Activated T-cell treated with anti-CD3 and anti-CD28 coated beads, Interleukin-2, amount 50 U/mL, for 24 hours (primary cell): ENCODE data around the gene MARVELD2.
"Not testable (repeated sequence)": the region's sequence is repeated elsewhere in the genome, so short reads cannot be mapped to it uniquely, and the experiment has no call there.

Experiments
- DNase-seq: peaks from one replicate; pipeline ENCODE4 v3.0.0-alpha.2; 2020
- H3K27ac Mint-ChIP-seq: 2 replicates; pipeline ENCODE4 v1.8.0; 2020; ENCODE audit warnings: mild to moderate bottlenecking, mixed read lengths
- H3K27me3 Mint-ChIP-seq: 2 replicates; pipeline ENCODE4 v1.8.0; 2020; ENCODE audit warnings: mixed read lengths
- H3K36me3 Mint-ChIP-seq: 2 replicates; pipeline ENCODE4 v1.8.0; 2020; ENCODE audit warnings: low read depth, mixed read lengths
- H3K4me1 Mint-ChIP-seq: 2 replicates; pipeline ENCODE4 v1.8.0; 2020; ENCODE audit warnings: low read depth, mixed read lengths
- H3K4me3 Mint-ChIP-seq: 2 replicates; pipeline ENCODE4 v1.8.0; 2020; ENCODE audit warnings: mild to moderate bottlenecking, moderate library complexity, mixed read lengths
- H3K9me3 Mint-ChIP-seq: 2 replicates; pipeline ENCODE4 v1.8.0; 2020; ENCODE audit warnings: mixed read lengths

MARVELD2 gene

DNA sequence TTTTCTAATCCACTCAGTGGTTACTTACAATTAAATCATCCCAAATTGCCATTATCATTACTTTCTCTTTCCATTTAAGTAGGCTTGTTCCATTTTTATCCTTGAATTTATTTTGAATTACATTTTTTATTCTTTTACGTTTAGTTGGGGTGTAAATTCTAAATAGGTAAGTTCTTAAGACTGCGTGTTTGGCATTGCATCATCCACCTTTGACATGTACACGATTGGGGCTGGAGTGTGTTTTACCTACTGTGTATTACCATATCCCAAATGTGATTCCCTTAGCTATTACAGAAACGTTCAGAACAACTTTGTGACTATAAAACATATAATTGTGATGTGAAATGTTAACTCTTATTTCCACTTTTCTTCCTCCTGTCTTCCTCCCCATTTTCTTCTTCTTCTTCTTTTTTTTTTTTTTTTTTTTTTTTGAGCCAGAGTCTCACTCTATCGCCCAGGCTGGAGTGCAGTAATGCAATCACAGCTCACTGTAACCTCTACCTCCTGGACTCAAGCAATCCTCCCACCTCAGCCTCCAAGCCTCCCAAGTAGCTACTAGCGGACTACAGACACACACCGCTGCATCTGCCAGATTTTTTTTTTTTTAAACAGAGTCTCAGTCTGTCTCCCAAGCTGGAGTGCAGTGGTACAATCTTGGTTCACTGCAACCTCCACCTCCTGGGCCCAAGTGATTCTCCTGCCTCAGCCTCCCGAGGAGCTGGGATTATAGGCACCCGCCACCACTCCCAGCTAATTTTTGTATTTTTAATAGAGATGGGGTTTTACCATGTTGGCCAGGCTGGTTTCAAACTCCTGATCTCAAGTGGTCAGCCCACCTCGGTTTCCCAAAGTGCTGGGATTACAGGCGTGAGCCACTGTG lies 16.7 kb downstream of the MARVELD2 start:
- no peaks in the 10 kb centered on the region for H3K4me1 Mint-ChIP-seq
- no peak overlapping the region for H3K27ac Mint-ChIP-seq
- no peaks in the 10 kb centered on the region for H3K36me3 Mint-ChIP-seq
- no peaks in the 10 kb centered on the region for H3K9me3 Mint-ChIP-seq
- no peak overlapping the region for H3K4me3 Mint-ChIP-seq
- H3K27me3 Mint-ChIP-seq, result no peaks in the 10 kb centered on the region
- DNase-seq, result no peak

DNA sequence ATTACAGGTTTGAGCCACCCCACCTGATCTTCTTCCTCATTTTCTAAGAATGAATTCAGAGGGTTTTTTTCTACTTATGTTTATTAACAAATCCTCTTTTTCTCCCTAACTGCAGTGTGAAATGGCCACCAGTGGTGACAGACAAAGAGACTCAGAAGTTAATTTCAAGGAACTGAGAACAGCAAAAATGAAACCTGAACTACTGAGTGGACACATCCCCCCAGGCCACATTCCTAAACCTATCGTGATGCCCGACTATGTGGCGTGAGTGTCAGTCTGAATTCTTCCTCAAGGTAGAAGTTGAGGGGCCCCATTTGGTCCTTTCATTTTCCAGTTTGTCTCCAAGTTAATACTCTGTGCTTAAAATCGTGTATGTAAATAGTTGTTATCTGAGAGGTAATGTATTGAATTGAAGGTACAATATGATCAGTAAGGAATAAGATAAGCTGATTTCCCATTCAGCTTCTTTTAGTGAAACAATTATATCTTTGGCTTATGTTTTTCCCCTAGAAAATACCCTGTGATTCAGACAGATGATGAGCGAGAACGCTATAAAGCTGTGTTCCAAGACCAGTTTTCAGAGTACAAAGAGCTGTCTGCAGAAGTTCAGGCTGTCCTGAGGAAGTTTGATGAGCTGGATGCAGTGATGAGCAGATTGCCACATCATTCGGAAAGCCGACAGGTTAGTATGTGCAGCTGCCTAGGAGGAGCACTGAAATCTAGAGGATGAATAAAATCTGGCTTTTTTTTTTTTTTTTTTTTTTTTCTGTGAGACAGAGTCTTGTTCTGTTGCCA lies 17.7 kb downstream of the MARVELD2 start:
- DNase-seq, result no peak
- Mint-ChIP-seq H3K27me3 (no peaks in the 10 kb centered on the region), H3K4me3 (no peak overlapping the region), H3K36me3 (no peaks in the 10 kb centered on the region), H3K27ac (peak overlapping the region; percentile 7), H3K9me3 (no peaks in the 10 kb centered on the region), H3K4me1 (no peaks in the 10 kb centered on the region)

- not testable (repeated sequence) for H3K4me3 Mint-ChIP-seq, H3K4me1 Mint-ChIP-seq, DNase-seq, H3K9me3 Mint-ChIP-seq, H3K27ac Mint-ChIP-seq, H3K36me3 Mint-ChIP-seq, H3K27me3 Mint-ChIP-seq
These were observed 20.5 kb downstream of the MARVELD2 start for GRCh38 chr5:69435276-69435884.

DNA sequence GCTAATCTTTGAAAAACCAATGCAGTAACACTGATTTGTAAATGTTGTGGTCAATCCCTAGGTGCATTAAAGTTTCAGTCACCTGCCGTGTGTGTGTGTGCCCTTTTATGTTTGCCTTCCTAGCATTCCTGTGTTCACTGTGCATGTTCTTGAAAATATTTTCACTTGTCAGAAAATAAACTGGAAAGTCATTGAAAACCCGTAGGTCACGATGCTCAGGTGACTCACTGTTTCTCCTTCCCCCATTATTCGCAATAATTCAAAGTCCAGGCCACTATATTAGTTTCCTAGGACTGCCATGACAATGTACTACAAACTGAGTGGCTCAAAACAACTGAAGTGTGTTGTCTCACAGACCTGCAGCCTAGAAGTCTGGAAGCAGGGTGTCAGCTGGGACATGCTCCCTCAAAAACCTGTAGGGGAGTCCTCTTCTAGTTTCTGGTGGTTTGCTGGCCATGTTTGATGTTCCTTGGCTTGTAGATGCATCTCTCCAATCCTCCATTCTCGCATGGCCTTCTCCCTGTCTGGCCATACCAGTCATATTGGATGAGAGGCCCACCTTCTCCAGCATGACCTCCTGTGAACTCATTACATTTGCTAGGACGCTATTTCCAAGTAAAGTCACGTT lies 29.3 kb downstream of the MARVELD2 start:
- H3K9me3 Mint-ChIP-seq, result no peaks in the 10 kb centered on the region
- DNase-seq, result no peak
- H3K4me3 Mint-ChIP-seq, result no peak overlapping the region
- H3K4me1 Mint-ChIP-seq, result no peaks in the 10 kb centered on the region
- H3K27me3 Mint-ChIP-seq, result no peaks in the 10 kb centered on the region
- H3K27ac Mint-ChIP-seq, result no peak overlapping the region
- no peaks in the 10 kb centered on the region for H3K36me3 Mint-ChIP-seq

GRCh38 chr5:69449511-69449910 lies 34.6 kb downstream of the MARVELD2 start:
- H3K4me3 Mint-ChIP-seq, result no peak overlapping the region
- H3K4me1 Mint-ChIP-seq, result no peaks in the 10 kb centered on the region
- H3K36me3 Mint-ChIP-seq, result no peaks in the 10 kb centered on the region
- H3K27ac Mint-ChIP-seq, result no peak overlapping the region
- no peak for DNase-seq
- peaks cover 3% of the 10 kb centered on the region for H3K27me3 Mint-ChIP-seq
- H3K9me3 Mint-ChIP-seq, result no peaks in the 10 kb centered on the region

DNA sequence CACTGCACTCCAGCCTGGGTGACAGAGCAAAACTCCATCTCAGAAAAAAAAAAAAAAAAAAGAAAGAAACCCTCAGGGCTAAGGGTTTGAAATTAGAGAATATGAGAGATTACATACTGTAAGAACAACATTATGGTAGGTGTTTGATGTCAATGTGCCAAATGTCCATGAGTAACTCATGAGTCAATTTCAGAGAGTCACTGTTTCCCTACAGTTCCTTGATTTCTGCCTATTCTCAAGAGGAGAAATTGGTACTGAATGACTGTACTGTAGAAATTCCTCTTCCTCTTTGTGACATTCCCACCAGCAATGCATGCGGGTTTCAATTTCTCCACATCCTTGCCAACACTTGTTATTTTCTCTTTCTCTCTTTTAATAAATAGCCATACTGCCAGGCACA lies 35.2 kb downstream of the MARVELD2 start:
- Mint-ChIP-seq H3K27ac (no peak overlapping the region), H3K4me1 (no peaks in the 10 kb centered on the region), H3K27me3 (peaks cover 7% of the 10 kb centered on the region), H3K4me3 (no peak overlapping the region), H3K9me3 (no peaks in the 10 kb centered on the region), H3K36me3 (no peaks in the 10 kb centered on the region)
- no peak for DNase-seq

DNA sequence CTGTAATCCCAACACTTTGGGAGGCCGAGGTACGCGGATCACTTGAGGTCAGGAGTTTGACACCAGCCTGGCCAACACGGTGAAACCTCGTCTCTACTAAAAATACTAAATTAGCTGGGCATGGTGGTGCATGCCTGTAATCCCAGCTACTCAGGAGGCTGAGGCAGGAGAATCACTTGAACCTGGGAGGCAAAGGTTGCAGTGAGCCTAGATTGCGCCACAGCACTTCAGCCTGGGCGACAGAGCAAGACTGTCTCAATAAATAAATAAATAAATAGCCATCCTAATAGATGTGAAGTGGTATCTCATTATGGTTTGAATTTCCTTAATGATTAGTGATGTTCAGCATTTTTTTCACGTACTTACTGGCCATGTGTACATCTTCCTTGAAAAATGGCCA lies 35.6 kb downstream of the MARVELD2 start:
- not testable (repeated sequence) for H3K36me3 Mint-ChIP-seq, H3K27me3 Mint-ChIP-seq

DNA sequence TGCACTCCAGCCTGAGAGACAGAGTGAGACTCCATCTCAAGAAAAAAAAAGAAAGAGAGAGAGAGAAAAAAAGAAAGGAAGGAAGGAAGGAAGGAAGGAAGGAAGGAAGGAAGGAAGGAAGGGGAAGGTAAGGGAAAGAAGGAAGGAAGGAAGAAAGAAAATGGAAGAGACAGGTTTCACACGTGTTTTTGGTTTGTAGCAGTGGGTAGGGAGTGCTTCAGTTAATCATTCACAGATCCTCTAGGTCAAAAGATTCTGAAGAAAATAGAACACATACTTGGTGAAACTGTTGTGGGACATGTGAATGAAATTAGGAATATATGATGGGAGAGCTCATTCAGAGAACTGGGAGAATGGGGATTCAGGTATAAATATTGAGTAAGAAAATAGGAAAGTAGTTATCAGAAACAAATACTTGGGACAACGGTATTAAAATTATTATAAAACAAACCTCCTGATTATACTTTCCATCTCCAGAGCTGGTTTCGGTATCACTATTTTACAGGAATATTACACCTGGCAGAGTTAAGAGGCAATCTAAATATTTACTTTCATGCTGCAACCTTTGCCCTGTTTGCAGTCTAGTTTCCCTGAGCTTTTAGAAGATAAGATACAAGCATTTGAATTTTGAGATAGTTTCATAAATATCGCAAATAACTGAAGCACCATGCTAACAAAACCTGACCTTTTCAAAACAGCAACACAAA lies 37.2 kb downstream of the MARVELD2 start:
- Mint-ChIP-seq H3K27ac (no peak overlapping the region), H3K36me3 (no peaks in the 10 kb centered on the region), H3K9me3 (no peaks in the 10 kb centered on the region), H3K27me3 (peaks cover 7% of the 10 kb centered on the region), H3K4me1 (no peaks in the 10 kb centered on the region), H3K4me3 (no peak overlapping the region)
- no peak for DNase-seq

More for the DNA sequence above, 35.6 kb downstream of the MARVELD2 start:
- not testable (repeated sequence) for H3K27ac Mint-ChIP-seq, H3K4me1 Mint-ChIP-seq, H3K4me3 Mint-ChIP-seq, H3K9me3 Mint-ChIP-seq, DNase-seq

GRCh38 chr5:69453487-69453886 lies 38.6 kb downstream of the MARVELD2 start:
- DNase-seq, H3K27ac Mint-ChIP-seq, H3K4me3 Mint-ChIP-seq, H3K36me3 Mint-ChIP-seq, H3K27me3 Mint-ChIP-seq, H3K9me3 Mint-ChIP-seq, H3K4me1 Mint-ChIP-seq: not testable (repeated sequence)

GRCh38 chr5:69454460-69455249 lies 39.7 kb downstream of the MARVELD2 start:
- Mint-ChIP-seq H3K27ac (no peak overlapping the region), H3K9me3 (no peaks in the 10 kb centered on the region), H3K27me3 (peaks cover 18% of the 10 kb centered on the region), H3K4me3 (no peak overlapping the region), H3K4me1 (no peaks in the 10 kb centered on the region), H3K36me3 (no peaks in the 10 kb centered on the region)
- DNase-seq, result no peak

GRCh38 chr5:69455428-69455988 lies 40.6 kb downstream of the MARVELD2 start:
- peaks cover 19% of the 10 kb centered on the region for H3K27me3 Mint-ChIP-seq
- not testable (repeated sequence) for H3K9me3 Mint-ChIP-seq, H3K4me3 Mint-ChIP-seq, H3K36me3 Mint-ChIP-seq, DNase-seq, H3K4me1 Mint-ChIP-seq, H3K27ac Mint-ChIP-seq

- Mint-ChIP-seq H3K4me1 (no peaks in the 10 kb centered on the region), H3K27me3 (peaks cover 12% of the 10 kb centered on the region), H3K27ac (no peak overlapping the region), H3K4me3 (no peak overlapping the region), H3K9me3 (no peaks in the 10 kb centered on the region), H3K36me3 (no peaks in the 10 kb centered on the region)
- DNase-seq, result no peak
These were observed 47.3 kb downstream of the MARVELD2 start for GRCh38 chr5:69462170-69462569.

DNA sequence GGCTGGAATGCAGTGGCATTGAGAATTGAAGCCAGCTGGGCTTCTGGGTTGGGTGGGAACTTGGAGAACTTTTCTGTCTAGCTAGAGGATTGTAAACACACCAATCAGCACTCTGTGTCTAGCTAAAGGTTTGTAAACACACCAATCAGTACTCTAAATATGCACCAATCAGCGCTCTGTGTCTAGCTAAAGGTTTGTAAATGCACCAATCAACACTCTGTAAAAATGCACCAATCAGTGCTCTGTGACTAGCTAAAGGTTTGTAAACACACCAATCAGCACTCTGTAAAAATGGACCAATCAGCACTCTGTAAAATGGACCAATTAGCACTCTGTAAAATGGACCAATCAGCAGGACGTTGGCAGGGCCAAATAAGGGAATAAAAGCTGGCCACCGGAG lies 51.5 kb downstream of the MARVELD2 start:
- DNase-seq, H3K36me3 Mint-ChIP-seq, H3K9me3 Mint-ChIP-seq, H3K27me3 Mint-ChIP-seq, H3K27ac Mint-ChIP-seq, H3K4me1 Mint-ChIP-seq, H3K4me3 Mint-ChIP-seq: not testable (repeated sequence)
